SU-DHL-6 (cell line): ENCODE measurements around the gene AMOTL1.

Source experiments
- H2AFZ ChIP-seq: fragments of 200-600 bp; sonication (generic); 2 replicates; pipeline ENCODE4 v1.6.1; 2014; ENCODE audit warnings: low read depth, mild to moderate bottlenecking, moderate library complexity, mixed read lengths, antibody characterized with exemption, low read length; ENCODE audit not compliant: severe bottlenecking
- H3F3A ChIP-seq: fragments of 200-600 bp; shearing (Covaris generic); 2 replicates; pipeline ENCODE4 v1.6.0; 2016; ENCODE audit warnings: antibody characterized with exemption, mild to moderate bottlenecking; ENCODE audit not compliant: insufficient read depth
- H3K27ac ChIP-seq: fragments of 200-600 bp; sonication (generic); 2 replicates; pipeline ENCODE4 v1.5.1; 2016; ENCODE audit warnings: low read depth, mild to moderate bottlenecking, low read length, moderate library complexity, mixed read lengths
- H3K27me3 ChIP-seq: fragments of 200-600 bp; sonication (generic), shearing (Covaris generic); 2 replicates; pipeline ENCODE4 v1.6.0; 2014; ENCODE audit warnings: mild to moderate bottlenecking, low read length
- H3K36me3 ChIP-seq: fragments of 200-600 bp; sonication (generic); 2 replicates; pipeline ENCODE4 v1.6.1; 2014; ENCODE audit warnings: mild to moderate bottlenecking, low read length, mixed read lengths
- H3K4me2 ChIP-seq: fragments of 300-600, 200-600 bp; shearing (Covaris generic), sonication (generic); 2 replicates; pipeline ENCODE4 v1.6.0; 2014; ENCODE audit warnings: low read length, low read depth, mild to moderate bottlenecking; ENCODE audit not compliant: poor library complexity, severe bottlenecking
- H3K4me3 ChIP-seq: fragments of 200-600 bp; sonication (generic); 2 replicates; pipeline ENCODE4 v1.5.1; 2014; ENCODE audit warnings: antibody characterized with exemption, low read length, mild to moderate bottlenecking, mixed read lengths; ENCODE audit not compliant: insufficient read depth, poor library complexity, severe bottlenecking
- H3K79me2 ChIP-seq: fragments of 200-600 bp; sonication (generic); 2 replicates; pipeline ENCODE4 v1.6.1; 2014; ENCODE audit warnings: mild to moderate bottlenecking, low read length, moderate library complexity; ENCODE audit not compliant: insufficient read depth
- H3K9ac ChIP-seq: fragments of 200-600 bp; sonication (generic); 2 replicates; pipeline ENCODE4 v1.7.0; 2014; ENCODE audit warnings: mild to moderate bottlenecking, low read length
- H3K9me2 ChIP-seq: fragments of 200-600 bp; sonication (generic); replicated peaks from 2 replicates; pipeline ENCODE4 v1.6.1; 2014; ENCODE audit warnings: low read length; ENCODE audit not compliant: insufficient read depth
- H3K9me3 ChIP-seq: fragments of 200-600 bp; sonication (generic); 2 replicates; pipeline ENCODE4 v1.6.1; 2014; ENCODE audit warnings: low read length, mixed read lengths; ENCODE audit not compliant: insufficient read depth
- H4K20me1 ChIP-seq: fragments of 200-600 bp; sonication (generic); 2 replicates; pipeline ENCODE4 v1.6.1; 2014; ENCODE audit warnings: low read depth, mild to moderate bottlenecking, antibody characterized with exemption, low read length, moderate library complexity, mixed read lengths
- CTCF ChIP-seq: fragments of 200-600 bp; sonication (generic); IDR thresholded peaks from one replicate; pipeline ENCODE4 v1.5.1; 2017; ENCODE audit warnings: antibody characterized with exemption, mild to moderate bottlenecking, low read length, moderate library complexity; ENCODE audit not compliant: insufficient read depth, poor library complexity, severe bottlenecking
- EZH2phosphoT487 ChIP-seq: fragments of 200-600 bp; sonication (generic), shearing (Covaris generic); conservative IDR thresholded peaks from 2 replicates; pipeline ENCODE4 v1.6.1; 2018; ENCODE audit warnings: mild to moderate bottlenecking, antibody characterized with exemption, low read length, moderate library complexity, mixed read lengths

AMOTL1 gene

GRCh38 chr11:94838027-94838731 lies 70.0 kb downstream of the AMOTL1 start:
- H3K9ac ChIP-seq, result no peak overlapping the region
- H3F3A ChIP-seq, result no peaks in the 10 kb centered on the region
- no peak for TF ChIP-seq CTCF
- no peak for TF ChIP-seq EZH2phosphoT487

GRCh38 chr11:94840209-94840608 lies 72.1 kb downstream of the AMOTL1 start:
- Histone ChIP-seq H3K36me3 (no peaks in the 10 kb centered on the region), H3K4me2 (no peak overlapping the region), H2AFZ (no peak overlapping the region), H3K79me2 (no peaks in the 10 kb centered on the region), H3F3A (no peaks in the 10 kb centered on the region), H3K9ac (no peak overlapping the region), H3K27ac (no peak overlapping the region), H3K9me2 (no peaks in the 10 kb centered on the region), H3K9me3 (no peaks in the 10 kb centered on the region), H3K27me3 (no peaks in the 10 kb centered on the region), H3K4me3 (no peak overlapping the region), H4K20me1 (no peaks in the 10 kb centered on the region)
- TF ChIP-seq EZH2phosphoT487 (no peak), CTCF (no peak)

More at GRCh38 chr11:94838027-94838731, 70.0 kb downstream of the AMOTL1 start:
- Histone ChIP-seq H3K9me2 (no peaks in the 10 kb centered on the region), H3K4me3 (no peak overlapping the region), H3K27ac (no peak overlapping the region), H3K79me2 (no peaks in the 10 kb centered on the region), H3K27me3 (no peaks in the 10 kb centered on the region), H4K20me1 (no peaks in the 10 kb centered on the region), H3K9me3 (no peaks in the 10 kb centered on the region), H2AFZ (no peak overlapping the region), H3K36me3 (no peaks in the 10 kb centered on the region), H3K4me2 (no peak overlapping the region)

- no peak overlapping the region for H2AFZ ChIP-seq
- H3K36me3 ChIP-seq, result no peaks in the 10 kb centered on the region
- no peaks in the 10 kb centered on the region for H3K9me2 ChIP-seq
- no peak overlapping the region for H3K9ac ChIP-seq
- H3F3A ChIP-seq, result no peaks in the 10 kb centered on the region
- no peak overlapping the region for H3K27ac ChIP-seq
- H4K20me1 ChIP-seq, result no peaks in the 10 kb centered on the region
- no peaks in the 10 kb centered on the region for H3K27me3 ChIP-seq
- no peaks in the 10 kb centered on the region for H3K9me3 ChIP-seq
- no peaks in the 10 kb centered on the region for H3K79me2 ChIP-seq
- no peak overlapping the region for H3K4me2 ChIP-seq
- no peak overlapping the region for H3K4me3 ChIP-seq
- TF ChIP-seq EZH2phosphoT487 (no peak), CTCF (no peak)
These were observed 75.9 kb downstream of the AMOTL1 start for GRCh38 chr11:94844031-94844430.
